Neural crest cell (in vitro differentiated cells): ENCODE results near the gene MYO10. TPM values are rescaled to one million over a fixed set of nuclear protein-coding genes. Genes with fewer than 3 reads are reported as not detected.
A peak's percentile ranks its signal among the peaks of the same experiment; 100 is the strongest.

Experiments
- DNase-seq: peaks from one replicate; pipeline ENCODE4 v3.0.0; 2021; ENCODE audit warnings: low read depth, mixed read lengths, low spot score
- H3K27ac Mint-ChIP-seq: one replicate; pipeline ENCODE4 v1.8.0; 2021; ENCODE audit warnings: mild to moderate bottlenecking, mixed read lengths; ENCODE audit not compliant: unreplicated experiment
- H3K27me3 Mint-ChIP-seq: 2 replicates; pipeline ENCODE4 v1.8.0; 2021; ENCODE audit warnings: low read depth, mild to moderate bottlenecking, mixed read lengths
- H3K36me3 Mint-ChIP-seq: 2 replicates; pipeline ENCODE4 v1.8.0; 2021; ENCODE audit warnings: low read depth, mild to moderate bottlenecking, mixed read lengths
- H3K4me1 Mint-ChIP-seq: 2 replicates; pipeline ENCODE4 v1.8.0; 2021; ENCODE audit warnings: mixed read lengths
- H3K4me3 Mint-ChIP-seq: one replicate; pipeline ENCODE4 v1.8.0; 2021; ENCODE audit warnings: mild to moderate bottlenecking, mixed read lengths
- H3K9me3 Mint-ChIP-seq: 2 replicates; pipeline ENCODE4 v1.8.0; 2021; ENCODE audit warnings: mixed read lengths
- total RNA-seq: library from RNA; stranded (reverse); gene quantifications from 2 replicates; pipeline ENCODE4 v1.2.1, GENCODE V29; 2021
- TF ChIP-seq, protein P1 (sequence below): fragments of 200-600 bp; sonication (generic); conservative IDR thresholded peaks from 2 replicates; pipeline ENCODE4 v1.5.0; 2021; ENCODE audit warnings: antibody characterized with exemption, mild to moderate bottlenecking

The MYO10 gene
- total RNA-seq, 1 donor from 2014 or later = 94.4 TPM

DNA sequence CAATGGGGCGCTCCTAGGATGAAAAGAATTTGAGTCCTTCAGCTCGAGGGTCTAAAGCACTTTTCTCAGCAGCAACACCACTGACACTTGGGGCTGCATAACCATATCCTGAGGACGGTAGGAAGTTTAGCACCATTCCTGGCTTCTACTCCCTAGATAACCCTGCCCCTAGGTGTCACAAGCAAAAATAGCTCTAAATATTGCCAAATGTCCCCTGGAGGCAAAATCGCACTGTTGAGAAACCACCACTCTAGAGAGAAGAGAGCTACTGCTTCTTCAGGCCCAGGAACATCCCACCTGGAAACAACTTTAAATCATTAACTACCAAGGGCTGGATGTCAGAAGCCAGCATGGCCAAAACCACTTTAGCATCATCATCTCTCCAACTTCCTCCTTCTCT lies 29.8 kb downstream of the MYO10 start:
- peaks cover 4% of the 10 kb centered on the region for H3K36me3 Mint-ChIP-seq
- TF ChIP-seq, protein P1, sequence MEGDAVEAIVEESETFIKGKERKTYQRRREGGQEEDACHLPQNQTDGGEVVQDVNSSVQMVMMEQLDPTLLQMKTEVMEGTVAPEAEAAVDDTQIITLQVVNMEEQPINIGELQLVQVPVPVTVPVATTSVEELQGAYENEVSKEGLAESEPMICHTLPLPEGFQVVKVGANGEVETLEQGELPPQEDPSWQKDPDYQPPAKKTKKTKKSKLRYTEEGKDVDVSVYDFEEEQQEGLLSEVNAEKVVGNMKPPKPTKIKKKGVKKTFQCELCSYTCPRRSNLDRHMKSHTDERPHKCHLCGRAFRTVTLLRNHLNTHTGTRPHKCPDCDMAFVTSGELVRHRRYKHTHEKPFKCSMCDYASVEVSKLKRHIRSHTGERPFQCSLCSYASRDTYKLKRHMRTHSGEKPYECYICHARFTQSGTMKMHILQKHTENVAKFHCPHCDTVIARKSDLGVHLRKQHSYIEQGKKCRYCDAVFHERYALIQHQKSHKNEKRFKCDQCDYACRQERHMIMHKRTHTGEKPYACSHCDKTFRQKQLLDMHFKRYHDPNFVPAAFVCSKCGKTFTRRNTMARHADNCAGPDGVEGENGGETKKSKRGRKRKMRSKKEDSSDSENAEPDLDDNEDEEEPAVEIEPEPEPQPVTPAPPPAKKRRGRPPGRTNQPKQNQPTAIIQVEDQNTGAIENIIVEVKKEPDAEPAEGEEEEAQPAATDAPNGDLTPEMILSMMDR = no peak
- H3K4me3 Mint-ChIP-seq = no peak overlapping the region
- peaks cover 37% of the 10 kb centered on the region for H3K4me1 Mint-ChIP-seq
- H3K9me3 Mint-ChIP-seq = no peaks in the 10 kb centered on the region
- no peak for DNase-seq
- H3K27ac Mint-ChIP-seq = no peak overlapping the region
- H3K27me3 Mint-ChIP-seq = no peaks in the 10 kb centered on the region

GRCh38 chr5:16903480-16904300 lies 32.4 kb downstream of the MYO10 start:
- TF ChIP-seq, protein P1 = no peak
- Mint-ChIP-seq H3K27ac (no peak overlapping the region), H3K9me3 (no peaks in the 10 kb centered on the region), H3K4me1 (peaks cover 51% of the 10 kb centered on the region), H3K4me3 (no peak overlapping the region), H3K27me3 (no peaks in the 10 kb centered on the region), H3K36me3 (peaks cover 1% of the 10 kb centered on the region)
- no peak for DNase-seq

DNA sequence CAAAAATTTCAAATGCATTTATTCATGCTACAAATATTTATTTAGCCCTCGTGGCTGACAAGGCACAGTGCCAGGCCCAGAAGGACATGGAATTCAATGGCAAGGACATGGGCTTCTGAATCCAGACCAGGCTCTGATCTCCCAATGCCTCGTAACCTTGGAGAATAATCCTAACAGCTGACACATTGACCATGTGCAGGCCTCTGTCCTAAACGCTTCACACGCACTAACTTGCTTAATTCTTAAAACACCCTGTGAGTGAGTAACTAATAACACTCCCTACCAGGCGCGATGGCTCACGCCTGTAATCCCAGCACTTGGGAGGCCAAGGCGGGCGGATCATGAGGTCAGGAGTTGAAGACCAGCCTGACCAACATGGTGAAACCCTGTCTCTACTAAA lies 33.2 kb downstream of the MYO10 start:
- H3K4me3 Mint-ChIP-seq = no peak overlapping the region
- no peaks in the 10 kb centered on the region for H3K9me3 Mint-ChIP-seq
- H3K27ac Mint-ChIP-seq = no peak overlapping the region
- peaks cover 53% of the 10 kb centered on the region for H3K4me1 Mint-ChIP-seq
- H3K27me3 Mint-ChIP-seq = no peaks in the 10 kb centered on the region
- TF ChIP-seq, protein P1 = no peak
- no peak for DNase-seq
- H3K36me3 Mint-ChIP-seq = no peaks in the 10 kb centered on the region

DNA sequence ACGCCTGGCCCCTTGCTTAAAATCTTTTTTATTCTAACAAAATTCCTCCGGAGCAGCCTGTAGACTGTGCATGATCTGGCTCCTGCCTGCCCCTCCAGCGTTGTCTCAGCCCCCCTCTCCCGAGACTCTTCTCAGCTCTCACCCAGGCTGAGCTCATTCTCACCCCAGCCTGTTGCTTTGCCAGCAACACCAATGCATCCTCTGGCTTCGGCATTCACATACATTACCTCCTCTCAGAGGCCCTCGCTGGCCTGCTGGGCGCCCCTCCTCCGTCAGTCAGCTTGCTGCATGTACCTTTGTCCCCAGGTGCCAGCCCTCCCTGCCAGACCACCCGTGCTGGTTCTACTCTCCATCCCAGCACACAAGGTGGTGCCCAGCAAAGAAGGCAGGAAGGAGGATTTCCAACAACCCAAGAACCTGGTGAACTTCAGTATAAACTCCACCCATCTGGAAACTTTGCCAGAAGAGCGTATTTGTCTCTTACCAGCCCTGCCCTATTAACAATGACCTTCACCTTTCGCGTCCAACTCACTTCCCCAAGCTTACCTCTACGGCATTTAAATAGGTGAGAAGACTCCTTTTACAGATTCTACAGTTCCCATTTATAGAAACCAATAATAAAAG lies 35.0 kb downstream of the MYO10 start:
- Mint-ChIP-seq H3K9me3 (no peaks in the 10 kb centered on the region), H3K4me1 (peaks cover 61% of the 10 kb centered on the region), H3K27me3 (no peaks in the 10 kb centered on the region), H3K27ac (peak overlapping the region; percentile 65), H3K36me3 (no peaks in the 10 kb centered on the region), H3K4me3 (no peak overlapping the region)
- TF ChIP-seq, protein P1 = no peak
- no peak for DNase-seq

- no peak for DNase-seq
- Mint-ChIP-seq H3K27ac (no peak overlapping the region), H3K4me3 (no peak overlapping the region), H3K9me3 (no peaks in the 10 kb centered on the region), H3K36me3 (no peaks in the 10 kb centered on the region), H3K27me3 (no peaks in the 10 kb centered on the region), H3K4me1 (peaks cover 72% of the 10 kb centered on the region)
- TF ChIP-seq, protein P1 = no peak
Measured at GRCh38 chr5:16899171-16899570, 36.9 kb downstream of the MYO10 start.
